SW480 (cell line): Measurements from ENCODE around the gene SFXN5.

Experiments
- DNase-seq: peaks from one replicate; pipeline ENCODE4 v3.0.0-alpha.2; 2016; ENCODE audit warnings: low spot score

Gene SFXN5

GRCh38 chr2:73053316-73054114, 18.0 kb downstream of the SFXN5 start:
- DNase-seq, result no peak

- no peak for DNase-seq
These were observed 21.4 kb downstream of the SFXN5 start for GRCh38 chr2:73050121-73050545.

GRCh38 chr2:73043929-73044832, 27.3 kb downstream of the SFXN5 start:
- DNase-seq, result no peak

- DNase-seq, result no peak
These were observed 28.2 kb downstream of the SFXN5 start for GRCh38 chr2:73043276-73043675.

- no peak for DNase-seq
These were observed 33.4 kb downstream of the SFXN5 start for GRCh38 chr2:73037947-73038585.

- DNase-seq, result no peak
These were observed 34.7 kb downstream of the SFXN5 start for GRCh38 chr2:73036766-73037165.

GRCh38 chr2:73035899-73036711, 35.4 kb downstream of the SFXN5 start:
- no peak for DNase-seq

GRCh38 chr2:73034661-73035375, 36.7 kb downstream of the SFXN5 start:
- DNase-seq, result no peak

- DNase-seq, result no peak
These were observed 37.6 kb downstream of the SFXN5 start for GRCh38 chr2:73033766-73034381.

GRCh38 chr2:73033142-73033765, 38.3 kb downstream of the SFXN5 start:
- DNase-seq, result no peak

- DNase-seq, result no peak
These were observed 38.8 kb downstream of the SFXN5 start for GRCh38 chr2:73032702-73033097.

GRCh38 chr2:73031725-73032701, 39.5 kb downstream of the SFXN5 start:
- DNase-seq, result no peak

GRCh38 chr2:73031095-73031678, 40.3 kb downstream of the SFXN5 start:
- DNase-seq, result no peak

GRCh38 chr2:73028841-73029240, 42.7 kb downstream of the SFXN5 start:
- DNase-seq, result no peak

- DNase-seq, result no peak
These were observed 44.2 kb downstream of the SFXN5 start for GRCh38 chr2:73027340-73027739.

GRCh38 chr2:73023497-73023896, 48.0 kb downstream of the SFXN5 start:
- DNase-seq, result no peak

GRCh38 chr2:73022024-73022568, 49.4 kb downstream of the SFXN5 start:
- no peak for DNase-seq

GRCh38 chr2:73021371-73022010, 50.0 kb downstream of the SFXN5 start:
- no peak for DNase-seq
